Liver (tissue), 9 donors: Measurements from ENCODE around the gene HYOU1. TPM values are rescaled to one million over a fixed set of nuclear protein-coding genes. Genes with fewer than 3 reads are reported as not detected.

Experiments used
- DNase-seq: peaks from one replicate; pipeline ENCODE4 v3.0.0-alpha.2; 2017; ENCODE audit warnings: low spot score
- H3K27ac ChIP-seq, 2 donors: one replicate each; pipeline ENCODE4 v1.7.0; 2013; ENCODE audit warnings: inconsistent platforms in 2 of 2, low read length in 2 of 2, control low read depth in 1 of 2, low read depth in 1 of 2, mild to moderate bottlenecking in 1 of 2
- H3K27me3 ChIP-seq, 4 donors: one replicate each; pipeline versions ENCODE4 v1.6.1 to v1.7.0; 2013; ENCODE audit warnings: low read length in 3 of 4, inconsistent platforms in 1 of 4, mild to moderate bottlenecking in 1 of 4, moderate library complexity in 1 of 4; ENCODE audit not compliant: control insufficient read depth in 4 of 4, insufficient read depth in 4 of 4
- H3K36me3 ChIP-seq, 4 donors: one replicate each; pipeline versions ENCODE4 v1.6.1 to v1.7.0; 2013; ENCODE audit warnings: low read length in 3 of 4, mild to moderate bottlenecking in 3 of 4, low read depth in 1 of 4, moderate library complexity in 1 of 4; ENCODE audit not compliant: control insufficient read depth in 4 of 4, insufficient read depth in 3 of 4
- H3K4me1 ChIP-seq, 4 donors: one replicate each; pipeline versions ENCODE4 v1.6.1 to v1.7.0; 2013; ENCODE audit warnings: low read length in 3 of 4, mild to moderate bottlenecking in 3 of 4, moderate library complexity in 1 of 4; ENCODE audit not compliant: control insufficient read depth in 4 of 4, insufficient read depth in 4 of 4
- H3K4me3 ChIP-seq, 3 donors: one replicate each; pipeline versions ENCODE4 v1.6.1 to v1.7.0; 2013; ENCODE audit warnings: low read length in 3 of 3, control low read depth in 1 of 3, low read depth in 1 of 3, mild to moderate bottlenecking in 1 of 3
- H3K9ac ChIP-seq, 2 donors: one replicate each; pipeline ENCODE4 v1.7.0; 2013; ENCODE audit warnings: low read length in 2 of 2, mild to moderate bottlenecking in 2 of 2, moderate library complexity in 2 of 2, control low read depth in 1 of 2, low read depth in 1 of 2
- H3K9me3 ChIP-seq, 4 donors: one replicate each; pipeline versions ENCODE4 v1.6.1 to v1.7.0; 2013; ENCODE audit warnings: low read length in 3 of 4; ENCODE audit not compliant: control insufficient read depth in 4 of 4
- ATF3 ChIP-seq: IDR thresholded peaks from 2 replicates; pipeline ENCODE4 v1.6.1; 2016; ENCODE audit warnings: antibody characterized with exemption
- CTCF ChIP-seq: fragments of 150-350 bp; IDR thresholded peaks from 2 replicates; pipeline ENCODE4 v1.5.1; 2017; ENCODE audit warnings: improper control_type of control experiment, low read depth, low read length; ENCODE audit not compliant: missing input control
- EGR1 ChIP-seq, 2 donors: IDR thresholded peaks; 2 replicates each; pipeline ENCODE4 v1.6.1; 2016 to 2018; ENCODE audit warnings: antibody characterized with exemption in 2 of 2, low read depth in 2 of 2
- GABPA ChIP-seq, 2 donors: IDR thresholded peaks in 1 of 2; conservative IDR thresholded peaks in 1 of 2; 2 replicates each; pipeline ENCODE4 v1.6.1; 2016; ENCODE audit warnings: antibody characterized with exemption in 2 of 2, mild to moderate bottlenecking in 1 of 2, moderate library complexity in 1 of 2
- HNF4A ChIP-seq, 2 donors: conservative IDR thresholded peaks; 2 replicates each; pipeline ENCODE4 v1.6.1; 2016; ENCODE audit warnings: antibody characterized with exemption in 2 of 2, mild to moderate bottlenecking in 2 of 2
- HNF4G ChIP-seq: IDR thresholded peaks from 2 replicates; pipeline ENCODE4 v1.6.1; 2016; ENCODE audit warnings: antibody characterized with exemption
- JUND ChIP-seq, 2 donors: IDR thresholded peaks; 2 replicates each; pipeline ENCODE4 v1.6.1; 2016; ENCODE audit warnings: antibody characterized with exemption in 2 of 2
- MAX ChIP-seq: IDR thresholded peaks from 2 replicates; pipeline ENCODE4 v1.6.1; 2016; ENCODE audit warnings: antibody characterized with exemption
- NR2F2 ChIP-seq: IDR thresholded peaks from 2 replicates; pipeline ENCODE4 v1.6.1; 2016; ENCODE audit warnings: antibody characterized with exemption
- REST ChIP-seq: IDR thresholded peaks from 2 replicates; pipeline ENCODE4 v1.6.1; 2016; ENCODE audit warnings: antibody characterized with exemption, mild to moderate bottlenecking
- SP1 ChIP-seq: IDR thresholded peaks from 2 replicates; pipeline ENCODE4 v1.6.1; 2018; ENCODE audit warnings: antibody characterized with exemption, mild to moderate bottlenecking
- TAF1 ChIP-seq: conservative IDR thresholded peaks from 2 replicates; pipeline ENCODE4 v1.6.1; 2016; ENCODE audit warnings: antibody characterized with exemption, mild to moderate bottlenecking
- WGBS: extraction: QIAGEN DNeasy Blood & Tissue Kit; methylation state at CpG from one replicate; pipeline ENCODE4 v1.1.7; 2013; 5-methylcytosine and 5-hydroxymethylcytosine counted together
- polyA plus RNA-seq, 2 donors: library from polyadenylated mRNA; stranded (reverse) in 1 of 2; unstranded in 1 of 2; fragments of 200-250 nt in 1 of 2; fragments of >200 nt in 1 of 2; fragmentation: Nextera tagmentation in 1 of 2; extraction: Ambion mirVana in 1 of 2; gene quantifications; one replicate each; pipeline versions ENCODE4 v1.2.1 to v1.2.3, GENCODE V29; 2013 to 2015
- total RNA-seq, 2 donors: library from RNA; depleted of rRNA; stranded (reverse); fragments of >200 nt; gene quantifications; one replicate each; pipeline ENCODE4 v1.2.3, GENCODE V29; 2014
- TF ChIP-seq, protein P1 (sequence below): IDR thresholded peaks from 2 replicates; pipeline ENCODE4 v1.6.1; 2016; ENCODE audit warnings: antibody characterized with exemption
- donor health status: healthy.
- donor health status: healthy.
- donor health status: healthy.
- donor health status: healthy.
- donor health status: healthy.

HYOU1 gene
- total and polyA plus RNA-seq, 4 donors, result 41.6 to 270 (median 119) TPM

DNA sequence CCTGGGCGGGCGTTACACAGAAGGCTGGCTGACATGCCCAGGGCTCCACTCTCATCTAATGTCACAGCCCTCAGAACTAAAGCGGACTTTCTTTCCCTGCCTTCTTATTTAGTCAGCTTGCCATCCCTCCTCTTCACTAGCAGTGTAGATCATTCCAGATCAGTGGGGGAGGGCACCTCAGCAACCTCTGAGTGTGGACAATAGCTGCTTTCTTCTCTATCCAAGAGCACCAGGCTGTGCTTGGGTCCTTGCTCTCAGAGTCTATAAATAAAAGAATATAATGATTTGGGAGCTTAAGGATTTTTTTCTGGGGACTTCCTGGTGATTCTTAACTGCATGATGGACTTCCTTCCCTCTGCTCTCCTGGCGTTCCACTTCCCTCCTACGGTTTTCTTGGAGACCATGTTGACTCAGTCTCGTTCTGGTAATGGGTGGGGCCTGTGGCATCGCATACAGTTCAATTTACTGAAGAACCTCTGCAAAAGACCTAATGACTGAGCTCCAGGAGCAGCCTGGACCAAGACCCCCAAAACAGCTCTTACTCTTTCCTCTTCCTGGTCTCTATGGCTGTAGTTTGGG lies 24.8 kb upstream of the HYOU1 start:
- Histone ChIP-seq H3K4me3 (no peak overlapping the region), H3K36me3 (peaks cover 14 to 55% (median 46%) of the 10 kb centered on the region in 4 donors), H3K27ac (no peak overlapping the region), H3K27me3 (no peaks in the 10 kb centered on the region), H3K9me3 (no peaks in the 10 kb centered on the region), H3K9ac (no peak overlapping the region), H3K4me1 (peaks cover 5 to 17% (median 10%) of the 10 kb centered on the region in 4 donors)
- DNase-seq, result no peak
- 82% methylated on average over 7 of the region's 7 CpGs for WGBS
- TF ChIP-seq HNF4G, result no peak
- TF ChIP-seq EGR1 (IDR thresholded peaks at IDR 0.05; ENCODE audit: low read depth in 2 of 2), result no peak
- TF ChIP-seq GABPA (IDR thresholded peaks at IDR 0.05 in 1 of 2, conservative IDR thresholded peaks at IDR 0.05 in 1 of 2), result no peak
- TF ChIP-seq JUND (IDR thresholded peaks at IDR 0.05), result no peak
- no peak for TF ChIP-seq REST
- TF ChIP-seq HNF4A (conservative IDR thresholded peaks at IDR 0.05), result no peak
- TF ChIP-seq TAF1, result no peak
- TF ChIP-seq CTCF, result no peak
- TF ChIP-seq NR2F2, result no peak
- TF ChIP-seq MAX, result no peak
- no peak for TF ChIP-seq SP1
- TF ChIP-seq, protein P1, sequence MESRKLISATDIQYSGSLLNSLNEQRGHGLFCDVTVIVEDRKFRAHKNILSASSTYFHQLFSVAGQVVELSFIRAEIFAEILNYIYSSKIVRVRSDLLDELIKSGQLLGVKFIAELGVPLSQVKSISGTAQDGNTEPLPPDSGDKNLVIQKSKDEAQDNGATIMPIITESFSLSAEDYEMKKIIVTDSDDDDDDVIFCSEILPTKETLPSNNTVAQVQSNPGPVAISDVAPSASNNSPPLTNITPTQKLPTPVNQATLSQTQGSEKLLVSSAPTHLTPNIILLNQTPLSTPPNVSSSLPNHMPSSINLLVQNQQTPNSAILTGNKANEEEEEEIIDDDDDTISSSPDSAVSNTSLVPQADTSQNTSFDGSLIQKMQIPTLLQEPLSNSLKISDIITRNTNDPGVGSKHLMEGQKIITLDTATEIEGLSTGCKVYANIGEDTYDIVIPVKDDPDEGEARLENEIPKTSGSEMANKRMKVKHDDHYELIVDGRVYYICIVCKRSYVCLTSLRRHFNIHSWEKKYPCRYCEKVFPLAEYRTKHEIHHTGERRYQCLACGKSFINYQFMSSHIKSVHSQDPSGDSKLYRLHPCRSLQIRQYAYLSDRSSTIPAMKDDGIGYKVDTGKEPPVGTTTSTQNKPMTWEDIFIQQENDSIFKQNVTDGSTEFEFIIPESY, result no peak
- TF ChIP-seq ATF3, result no peak

- Histone ChIP-seq H3K4me1 (no peaks in the 10 kb centered on the region), H3K9me3 (no peaks in the 10 kb centered on the region), H3K36me3 (peaks cover 19 to 66% (median 53%) of the 10 kb centered on the region in 4 donors), H3K27ac (no peak overlapping the region), H3K9ac (no peak overlapping the region), H3K27me3 (no peaks in the 10 kb centered on the region), H3K4me3 (no peak overlapping the region)
- no peak for TF ChIP-seq NR2F2
- WGBS, result 91% methylated on average over 19 of the region's 19 CpGs
- DNase-seq, result no peak
These were observed 21.8 kb upstream of the HYOU1 start for GRCh38 chr11:119078675-119079420.
